HG02678 (cell line): ENCODE measurements around the gene KCNK16.

Experiments used
- ATAC-seq: cut with Tn5 transposase; IDR thresholded peaks from one replicate; pipeline ENCODE4 v1.9.1; 2021; ENCODE audit warnings: mild to moderate bottlenecking, moderate library complexity; ENCODE audit not compliant: unreplicated experiment

Gene KCNK16

GRCh38 chr6:39281312-39281980, 41.1 kb downstream of the KCNK16 start:
- ATAC-seq: no peak

DNA sequence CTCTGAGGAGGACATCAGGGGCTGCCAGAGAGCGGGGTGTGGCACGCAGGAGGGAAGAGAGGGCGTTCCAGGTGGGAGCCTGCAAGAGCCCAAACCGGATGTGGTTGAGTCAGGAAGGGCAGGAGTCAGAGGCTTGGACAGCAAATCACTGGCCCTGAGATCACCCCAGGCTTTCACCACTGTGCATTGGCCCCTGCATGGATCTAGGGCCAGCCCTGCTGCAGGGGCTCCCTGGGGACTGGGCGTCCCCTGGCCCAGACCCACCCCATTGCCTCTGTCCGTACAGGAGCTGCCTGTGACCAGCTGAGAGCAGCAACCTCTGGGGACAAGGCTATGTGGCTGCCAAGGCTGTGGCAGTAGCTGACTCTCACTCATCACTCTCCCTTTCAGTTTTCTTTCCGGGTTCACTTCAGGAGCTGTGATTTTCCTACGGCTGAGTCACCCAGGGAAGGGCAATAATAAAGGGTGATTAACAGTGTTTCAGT, 42.2 kb downstream of the KCNK16 start:
- no peak for ATAC-seq

DNA sequence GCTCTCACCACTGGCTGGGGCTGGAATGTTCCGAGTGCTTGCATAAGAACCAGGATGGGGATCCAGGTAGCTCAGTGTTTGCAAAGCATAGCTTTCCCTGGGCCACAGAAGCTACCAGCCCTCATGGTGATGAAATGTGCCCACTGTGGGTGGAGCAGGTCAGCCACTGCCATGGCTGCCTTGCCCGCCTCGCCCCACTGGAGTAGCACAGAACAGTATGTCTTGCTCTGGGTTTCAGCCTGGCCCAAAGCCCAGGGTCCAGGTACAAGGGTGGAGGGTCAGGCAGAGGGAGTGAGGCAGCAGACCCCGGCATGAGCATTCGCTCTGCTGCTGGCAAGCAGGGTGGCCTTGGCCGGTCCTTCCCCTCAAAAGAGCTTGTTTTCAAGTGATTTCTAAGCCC, 43.0 kb downstream of the KCNK16 start:
- ATAC-seq: no peak

DNA sequence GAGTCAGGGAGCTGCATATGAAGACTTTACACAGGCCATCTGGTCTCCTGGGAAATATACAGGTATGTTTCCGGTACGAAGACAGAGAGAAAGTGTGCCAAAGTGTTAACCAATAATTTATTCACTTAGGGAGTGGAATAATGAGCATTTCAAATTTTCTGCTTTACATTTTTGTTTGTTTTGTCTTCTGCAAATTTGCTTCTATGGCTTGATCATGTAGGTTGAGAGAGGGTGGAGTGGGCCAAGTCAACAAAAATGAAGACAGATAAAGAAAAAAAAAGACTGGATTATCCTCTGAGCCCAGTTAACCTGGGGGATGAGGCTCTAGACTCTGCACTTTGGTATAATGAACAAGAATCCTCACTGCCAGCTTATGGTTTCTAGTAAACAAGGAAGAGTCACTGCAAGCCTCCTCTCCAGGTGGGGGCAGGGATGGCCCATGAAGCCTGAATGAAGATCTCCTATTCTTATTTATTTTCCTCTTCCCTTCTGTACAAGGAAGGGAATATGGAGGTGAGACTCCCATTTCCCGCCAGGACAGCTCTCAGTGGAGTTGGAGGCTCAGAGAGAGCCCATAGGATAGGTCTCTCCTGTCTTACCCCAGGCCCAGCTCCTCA, 46.0 kb downstream of the KCNK16 start:
- no peak for ATAC-seq

- ATAC-seq: no peak
Measured at GRCh38 chr6:39274903-39275302, 47.6 kb downstream of the KCNK16 start.

- ATAC-seq: no peak
Measured at GRCh38 chr6:39274471-39274870, 48.0 kb downstream of the KCNK16 start.

DNA sequence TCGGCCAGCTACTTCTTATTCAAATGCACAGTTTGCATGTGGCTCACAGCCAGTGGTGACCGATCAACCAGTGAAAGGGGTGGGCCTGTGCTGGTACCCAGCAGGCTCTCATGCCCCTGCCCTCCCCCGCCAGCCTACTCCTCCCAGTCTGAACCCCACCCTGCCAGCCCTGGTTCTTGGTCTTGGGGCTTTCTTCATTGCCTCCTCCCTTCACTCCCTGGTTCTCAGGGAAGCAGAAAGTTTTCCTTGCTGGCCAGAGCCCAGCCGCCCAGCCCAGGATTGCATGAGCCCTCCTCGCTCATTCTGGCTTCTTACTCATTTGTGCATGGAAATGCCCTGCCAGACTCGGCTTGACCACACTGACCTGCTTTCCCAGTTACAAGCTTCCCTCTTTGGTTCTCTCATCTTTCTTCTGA, 49.1 kb downstream of the KCNK16 start:
- ATAC-seq: no peak

DNA sequence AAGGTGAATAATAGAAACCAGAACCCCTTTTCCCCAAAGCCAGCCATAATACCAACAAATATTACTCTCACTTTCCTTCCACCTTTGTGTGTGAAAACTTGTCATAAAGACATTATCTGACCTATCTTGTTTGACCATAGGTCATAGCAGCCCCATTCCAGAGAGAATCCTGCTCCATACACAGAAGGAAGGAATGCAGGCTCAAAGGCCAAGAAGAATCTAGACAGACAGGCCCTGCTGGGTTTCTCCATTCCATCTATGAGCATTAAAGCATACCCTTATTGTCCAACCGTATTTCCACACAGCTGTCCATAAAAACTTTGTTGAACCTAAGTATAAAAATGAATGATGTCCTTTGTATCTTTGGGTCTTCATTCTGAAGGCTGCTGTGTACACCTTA, 52.5 kb downstream of the KCNK16 start:
- ATAC-seq: no peak

DNA sequence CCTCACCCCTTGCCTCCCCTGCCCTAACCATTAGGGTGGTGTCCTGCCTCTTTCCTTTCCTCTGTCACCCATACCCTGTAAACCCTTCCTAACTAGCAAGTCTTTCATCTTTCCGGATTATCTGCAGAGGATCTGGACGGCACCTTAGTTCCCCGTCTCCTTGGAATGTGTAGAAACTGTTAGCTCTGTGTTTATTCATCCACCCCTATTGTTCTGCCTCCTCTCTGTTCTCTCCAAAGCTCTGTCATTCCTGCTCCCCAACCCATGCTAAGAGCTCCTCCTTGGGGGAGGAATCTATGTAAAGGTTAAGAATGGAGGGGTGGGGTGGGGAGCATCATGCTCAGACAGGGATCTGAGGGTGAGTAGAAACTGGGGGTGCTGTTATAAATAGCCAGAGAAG, 53.8 kb downstream of the KCNK16 start:
- ATAC-seq: no peak

- ATAC-seq: no peak
Measured at GRCh38 chr6:39268171-39268570, 54.3 kb downstream of the KCNK16 start.

GRCh38 chr6:39266782-39267355, 55.6 kb downstream of the KCNK16 start:
- no peak for ATAC-seq

DNA sequence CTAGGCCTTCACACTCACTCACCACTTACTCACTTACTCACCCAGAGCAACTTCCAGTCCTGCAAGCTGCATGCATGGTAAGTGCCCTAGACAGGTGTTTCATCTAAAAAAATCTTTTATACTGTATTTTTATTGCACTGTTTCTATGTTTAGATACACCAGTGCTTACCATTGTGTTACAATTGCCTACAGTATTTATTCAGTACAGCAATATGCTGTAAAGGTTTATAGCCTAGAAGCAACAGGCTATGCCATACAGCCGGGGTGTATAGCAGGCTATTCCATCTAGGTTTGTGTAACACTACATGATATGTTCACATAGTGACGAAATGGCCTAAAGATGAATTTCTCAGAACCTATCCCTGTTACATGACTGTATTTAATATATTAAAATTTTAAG, 56.1 kb downstream of the KCNK16 start:
- no peak for ATAC-seq
